ENCODE results near the gene NOL9. TPM values are rescaled to one million over a fixed set of nuclear protein-coding genes. Genes with fewer than 3 reads are reported as not detected.
A peak's percentile ranks its signal among the peaks of the same experiment; 100 is the strongest.

Gene NOL9
- total and polyA plus RNA-seq, 3 donors from 2014 or later: 11.4 to 34.6 (median 29.0) TPM

DNA sequence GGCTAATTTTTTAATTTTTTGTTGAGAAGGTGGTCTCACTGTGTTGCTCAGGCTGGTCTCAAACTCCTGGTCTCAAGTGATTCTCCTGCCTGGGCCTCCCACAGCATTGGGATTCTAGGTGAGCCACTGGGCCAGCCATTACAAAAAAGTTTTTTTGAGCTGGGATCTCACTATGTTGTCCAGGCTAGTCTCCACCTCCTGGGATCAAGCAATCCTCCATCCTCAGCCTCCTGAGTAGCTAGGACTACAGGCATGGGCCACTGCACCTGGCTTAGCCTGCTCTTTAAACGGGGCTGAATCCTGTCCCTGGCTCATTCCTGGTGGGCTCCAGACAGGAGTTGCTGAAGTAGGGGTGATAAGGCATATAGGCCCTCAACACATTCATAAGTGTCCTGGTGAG lies 3.3 kb upstream of the NOL9 start:
- Histone ChIP-seq H3K4me3 (no peak overlapping the region), H3K27me3 (no peaks in the 10 kb centered on the region), H3K36me3 (ENCODE audit: low read depth, missing control alignments) (no peaks in the 10 kb centered on the region), H3K4me1 (peaks cover 19% of the 10 kb centered on the region), H3K27ac (no peak overlapping the region), H3K9me3 (no peaks in the 10 kb centered on the region)
- no peak for DNase-seq
- 90% methylated on average over 1 of the region's 1 CpG; no CpG with 5 or more reads in 1 of the 2 donors for WGBS, 2 donors
- intact Hi-C loops (cut with DNase I; ENCODE audit: low total_unique reads): no loop called here
- TF ChIP-seq, protein P1, sequence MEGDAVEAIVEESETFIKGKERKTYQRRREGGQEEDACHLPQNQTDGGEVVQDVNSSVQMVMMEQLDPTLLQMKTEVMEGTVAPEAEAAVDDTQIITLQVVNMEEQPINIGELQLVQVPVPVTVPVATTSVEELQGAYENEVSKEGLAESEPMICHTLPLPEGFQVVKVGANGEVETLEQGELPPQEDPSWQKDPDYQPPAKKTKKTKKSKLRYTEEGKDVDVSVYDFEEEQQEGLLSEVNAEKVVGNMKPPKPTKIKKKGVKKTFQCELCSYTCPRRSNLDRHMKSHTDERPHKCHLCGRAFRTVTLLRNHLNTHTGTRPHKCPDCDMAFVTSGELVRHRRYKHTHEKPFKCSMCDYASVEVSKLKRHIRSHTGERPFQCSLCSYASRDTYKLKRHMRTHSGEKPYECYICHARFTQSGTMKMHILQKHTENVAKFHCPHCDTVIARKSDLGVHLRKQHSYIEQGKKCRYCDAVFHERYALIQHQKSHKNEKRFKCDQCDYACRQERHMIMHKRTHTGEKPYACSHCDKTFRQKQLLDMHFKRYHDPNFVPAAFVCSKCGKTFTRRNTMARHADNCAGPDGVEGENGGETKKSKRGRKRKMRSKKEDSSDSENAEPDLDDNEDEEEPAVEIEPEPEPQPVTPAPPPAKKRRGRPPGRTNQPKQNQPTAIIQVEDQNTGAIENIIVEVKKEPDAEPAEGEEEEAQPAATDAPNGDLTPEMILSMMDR (IDR thresholded peaks at IDR 0.05): no peak
- no peak for TF ChIP-seq POLR2A (IDR thresholded peaks at IDR 0.05)

DNA sequence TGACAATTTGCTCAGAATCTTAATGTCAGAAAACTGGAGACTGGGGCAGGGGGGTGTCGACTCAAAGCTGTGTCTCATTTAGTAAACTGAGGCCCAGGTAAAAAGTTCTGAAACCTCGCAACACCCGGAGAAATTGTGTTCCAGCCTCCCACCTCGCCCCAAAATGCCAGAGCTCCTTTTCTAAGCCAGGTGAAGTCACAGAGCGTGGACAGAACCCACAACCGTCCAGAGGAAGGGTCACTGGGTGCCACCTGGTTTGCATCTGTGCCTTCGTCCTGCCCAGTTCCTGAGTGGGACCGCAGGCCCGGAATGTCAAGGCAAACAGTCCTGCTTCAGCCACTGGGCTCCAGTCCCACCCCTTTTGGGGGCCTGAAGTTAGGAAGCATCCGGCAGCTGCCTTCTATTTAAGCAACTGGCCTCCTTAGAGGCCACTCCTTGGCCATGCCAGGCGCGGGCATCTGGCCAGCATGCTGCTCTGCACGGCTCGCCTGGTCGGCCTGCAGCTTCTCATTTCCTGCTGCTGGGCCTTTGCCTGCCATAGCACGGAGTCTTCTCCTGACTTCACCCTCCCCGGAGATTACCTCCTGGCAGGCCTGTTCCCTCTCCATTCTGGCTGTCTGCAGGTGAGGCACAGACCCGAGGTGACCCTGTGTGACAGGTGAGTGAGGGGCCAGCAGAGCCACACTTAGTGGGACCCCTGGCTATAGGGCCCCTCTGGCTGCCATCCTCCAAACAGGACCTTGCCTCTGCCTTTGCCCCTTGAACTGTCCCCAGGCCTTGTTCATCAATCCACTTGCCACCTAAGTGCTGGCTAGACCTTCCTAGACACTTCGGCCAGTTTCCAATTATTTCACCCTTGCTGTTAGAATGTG lies 830 bp upstream of the NOL9 start, which contains the start of gene TAS1R1:
TAS1R1 (plus strand) TSS at position 401 of the 872 bp plus-strand sequence; CDS start at position 468, 67 bp downstream.
- Histone ChIP-seq H3K27ac (peak within 1 kb of the TSS; percentile 74 to 77), H3K27me3 (no peaks in the 10 kb centered on the region), H3K9me3 (no peaks in the 10 kb centered on the region), H3K4me1 (peaks cover 21% of the 10 kb centered on the region), H3K4me3 (peak within 1 kb of the TSS; percentile 96 to 97), H3K36me3 (ENCODE audit: low read depth, missing control alignments) (no peaks in the 10 kb centered on the region)
- peak; percentile 70 for DNase-seq
- TF ChIP-seq, protein P1 (IDR thresholded peaks at IDR 0.05): no peak
- TF ChIP-seq POLR2A (IDR thresholded peaks at IDR 0.05): no peak
- intact Hi-C loops (cut with DNase I; ENCODE audit: low total_unique reads): no loop called here
- 48 to 61% methylated on average over 6 to 19 of the region's 19 CpGs for WGBS, 2 donors

DNA sequence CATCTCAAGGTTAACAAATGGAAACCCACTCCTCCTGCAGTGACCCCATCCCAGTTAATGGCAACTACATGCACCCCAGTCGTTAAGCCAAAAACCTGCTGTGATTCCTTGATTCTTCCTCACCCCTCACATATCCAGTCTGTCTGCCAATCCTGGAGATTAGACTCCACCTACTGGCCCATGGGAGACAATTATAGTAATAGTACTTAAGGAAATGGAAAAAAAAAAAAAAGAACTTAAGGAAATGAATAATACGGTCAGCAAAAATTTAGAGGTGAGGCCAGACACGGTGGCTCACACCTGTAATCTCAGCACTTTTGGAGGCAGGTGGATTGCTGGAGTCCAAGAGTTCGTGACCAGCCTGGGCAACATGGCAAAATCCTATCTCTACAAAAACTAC lies 7.0 kb downstream of the NOL9 start:
- H3K4me1 ChIP-seq: no peaks in the 10 kb centered on the region
- no peaks in the 10 kb centered on the region for H3K36me3 ChIP-seq (ENCODE audit: low read depth, missing control alignments)
- no peak overlapping the region for H3K4me3 ChIP-seq
- no peak overlapping the region for H3K27ac ChIP-seq
- H3K27me3 ChIP-seq: no peaks in the 10 kb centered on the region
- intact Hi-C loops (cut with DNase I; ENCODE audit: low total_unique reads): no loop called here
- WGBS, 2 donors: 58 to 69% methylated on average over 4 of the region's 4 CpGs
- H3K9me3 ChIP-seq: no peaks in the 10 kb centered on the region
- TF ChIP-seq POLR2A (IDR thresholded peaks at IDR 0.05): no peak
- TF ChIP-seq, protein P1 (IDR thresholded peaks at IDR 0.05): no peak
- no peak for DNase-seq

DNA sequence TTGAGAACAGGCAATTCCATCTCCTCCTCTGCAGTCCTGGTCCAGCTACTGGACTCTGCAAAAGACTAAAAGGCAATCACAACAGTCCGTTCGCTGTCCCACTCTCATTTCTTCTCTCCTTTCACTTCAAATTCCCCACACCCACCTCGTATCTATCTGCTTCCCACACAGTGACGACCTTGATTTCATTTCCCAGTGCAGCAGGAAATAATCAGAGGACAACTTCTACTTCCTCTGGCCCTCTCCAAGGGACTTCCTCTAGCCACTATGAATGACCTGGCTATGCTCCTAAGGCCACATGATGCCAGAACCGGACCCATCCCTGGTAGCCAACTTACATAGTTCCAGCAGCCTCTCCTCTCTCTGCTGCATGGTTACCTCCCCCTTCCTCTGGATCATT lies 8.0 kb downstream of the NOL9 start:
- DNase-seq: no peak
- Histone ChIP-seq H3K4me3 (no peak overlapping the region), H3K4me1 (no peaks in the 10 kb centered on the region), H3K27me3 (no peaks in the 10 kb centered on the region), H3K9me3 (no peaks in the 10 kb centered on the region), H3K36me3 (ENCODE audit: low read depth, missing control alignments) (no peaks in the 10 kb centered on the region), H3K27ac (no peak overlapping the region)
- intact Hi-C loops (cut with DNase I; ENCODE audit: low total_unique reads): no loop called here
- TF ChIP-seq, protein P1 (IDR thresholded peaks at IDR 0.05): no peak
- TF ChIP-seq POLR2A (IDR thresholded peaks at IDR 0.05): no peak
- WGBS, 2 donors: 49 to 53% methylated on average over 5 of the region's 5 CpGs
